Stimulated activated CD8-positive, alpha-beta memory T cell treated with anti-CD3 and anti-CD28 coated beads, Interleukin-7, amount 100 ng/mL, for 1 hour (primary cell): ENCODE results near the gene KRTAP10-3.
"Not testable (repeated sequence)": the region's sequence is repeated elsewhere in the genome, so short reads cannot be mapped to it uniquely, and the experiment has no call there.

ENCODE experiments used
- DNase-seq, 2 donors: peaks; one replicate each; pipeline ENCODE4 v3.0.0-alpha.2; 2020; ENCODE audit warnings: low read depth in 2 of 2

The KRTAP10-3 gene

DNA sequence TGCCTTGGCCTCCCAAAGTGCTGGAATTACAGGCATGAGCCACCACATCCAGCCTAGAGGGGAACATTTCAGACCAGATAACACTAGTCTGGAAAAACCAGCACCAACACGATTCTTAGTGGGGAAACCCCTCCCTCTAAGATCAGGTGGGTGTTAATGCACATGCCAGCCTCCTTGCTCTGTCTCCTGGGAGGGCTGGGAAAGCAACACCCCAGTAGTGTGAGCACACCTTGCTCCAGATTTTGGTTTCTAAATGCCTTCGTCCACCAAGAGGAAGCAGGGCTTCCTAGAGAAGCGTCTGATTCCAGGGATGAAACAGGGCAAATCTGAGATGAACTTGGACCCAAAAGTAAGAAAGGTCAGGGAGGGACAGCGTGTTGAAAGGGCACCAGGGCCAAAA is 12.7 kb upstream of the KRTAP10-3 start:
- DNase-seq, result no peak

DNA sequence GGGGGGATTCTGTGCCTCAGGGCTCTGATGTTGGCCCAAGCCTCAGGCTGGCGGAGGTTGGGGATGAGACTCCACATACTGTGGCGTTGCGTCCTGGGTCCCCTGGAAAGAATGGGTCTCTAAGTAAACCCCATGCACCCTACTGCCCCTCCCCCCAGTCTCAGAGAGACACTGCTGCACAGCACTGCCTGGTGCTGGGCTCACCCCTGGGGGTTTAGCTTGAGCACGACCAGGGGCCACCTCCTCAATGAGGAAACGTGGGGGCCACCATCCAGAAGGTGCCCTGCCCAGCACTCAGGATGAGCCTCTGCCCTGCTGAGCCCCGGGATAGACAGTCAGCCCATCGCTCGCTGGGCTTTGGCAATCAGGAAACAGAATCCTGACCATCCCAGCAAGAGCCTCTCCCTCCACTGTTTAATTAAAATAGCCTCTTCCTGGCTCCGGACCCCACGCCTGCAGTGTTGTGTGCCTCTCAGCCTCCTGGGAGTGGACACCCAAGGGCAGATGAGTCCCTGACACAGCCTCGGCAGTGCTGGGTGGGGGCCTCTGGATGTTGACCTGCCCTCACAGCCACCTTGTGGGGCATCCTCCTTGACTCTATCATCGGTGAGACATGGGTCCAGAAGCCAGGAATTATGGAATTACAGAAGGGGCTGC is 11.4 kb upstream of the KRTAP10-3 start:
- DNase-seq, result no peak

GRCh38 chr21:44568667-44569556 is 10.3 kb upstream of the KRTAP10-3 start:
- DNase-seq, result no peak

- no peak for DNase-seq
Measured at GRCh38 chr21:44568261-44568660, 9.7 kb upstream of the KRTAP10-3 start.

DNA sequence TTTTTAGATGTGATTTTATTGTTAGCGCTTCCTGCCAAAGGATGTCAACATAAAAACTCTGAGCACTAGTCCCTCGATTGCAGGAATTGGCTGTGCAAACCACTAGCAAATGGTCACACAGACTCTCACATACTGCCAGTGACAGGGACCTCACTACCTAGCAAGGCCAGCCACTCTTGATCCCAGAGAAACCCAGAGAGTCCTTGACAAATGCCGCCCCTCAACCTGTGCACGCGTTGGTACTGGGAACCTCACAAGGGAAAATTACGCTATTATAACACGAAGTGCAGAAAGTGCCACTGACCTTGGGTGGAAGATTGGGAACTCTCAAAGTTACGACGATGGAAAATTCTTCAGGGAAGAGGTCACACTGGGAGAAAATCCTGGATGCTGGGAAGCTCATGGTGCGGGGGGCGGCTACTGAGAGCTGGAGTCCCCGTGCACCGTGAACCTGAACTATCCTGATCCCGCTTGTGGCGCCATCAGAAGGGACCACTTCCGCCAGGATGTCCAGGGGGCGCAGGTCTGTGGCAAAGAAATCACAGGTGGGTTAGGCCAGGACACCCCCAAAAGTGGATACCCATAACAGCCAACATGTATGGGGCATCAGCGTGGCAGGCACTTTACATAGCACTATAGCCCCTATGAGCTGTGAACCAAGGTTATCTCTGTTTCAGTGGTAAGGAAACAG is 9.0 kb upstream of the KRTAP10-3 start:
- DNase-seq, result no peak

DNA sequence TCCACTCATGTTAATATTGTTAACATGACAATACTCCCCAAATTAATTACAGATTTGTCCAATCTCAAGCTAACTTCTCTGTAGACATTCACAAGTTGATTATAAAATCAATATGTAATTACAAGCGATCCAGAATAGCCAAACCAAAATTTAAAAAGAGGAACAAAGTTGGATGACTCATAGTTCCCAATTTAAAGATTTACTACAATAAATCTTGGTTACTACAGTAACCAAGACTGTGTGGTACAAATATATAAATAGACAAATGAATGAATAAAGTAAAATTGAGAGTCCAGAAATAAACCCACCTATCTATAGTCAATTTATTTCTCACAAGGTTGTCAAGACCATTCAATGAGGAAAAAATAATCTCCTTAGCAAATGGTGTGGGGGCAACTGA is 7.8 kb upstream of the KRTAP10-3 start:
- DNase-seq, result no peak

- DNase-seq, result no peak
Measured at GRCh38 chr21:44564886-44565598, 6.4 kb upstream of the KRTAP10-3 start.

DNA sequence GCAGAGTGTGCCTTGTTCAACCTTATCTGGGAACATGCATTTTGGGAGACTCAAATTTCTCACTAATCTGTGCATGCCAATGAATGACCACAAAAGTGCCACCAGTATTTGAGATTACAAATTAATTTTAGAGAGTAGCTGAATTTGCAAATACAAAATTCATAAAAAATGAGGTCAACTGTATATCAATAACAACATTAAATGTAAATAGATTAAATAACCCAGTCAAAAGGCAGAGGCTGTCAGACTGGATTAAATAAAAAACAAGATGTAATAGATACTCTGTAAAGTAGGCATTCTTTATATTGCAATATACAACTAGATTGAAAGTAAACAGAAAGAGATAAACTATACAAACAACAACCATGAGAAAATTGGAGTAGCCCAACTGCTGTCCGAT is 5.5 kb upstream of the KRTAP10-3 start:
- DNase-seq, result no peak

- DNase-seq, result not testable (repeated sequence)
Measured at GRCh38 chr21:44558329-44558675, 293 bp downstream of the KRTAP10-3 start.

GRCh38 chr21:44557491-44558328 is 885 bp downstream of the KRTAP10-3 start:
- DNase-seq, result no peak

- no peak for DNase-seq
Measured at GRCh38 chr21:44556879-44557278, 1.7 kb downstream of the KRTAP10-3 start.

DNA sequence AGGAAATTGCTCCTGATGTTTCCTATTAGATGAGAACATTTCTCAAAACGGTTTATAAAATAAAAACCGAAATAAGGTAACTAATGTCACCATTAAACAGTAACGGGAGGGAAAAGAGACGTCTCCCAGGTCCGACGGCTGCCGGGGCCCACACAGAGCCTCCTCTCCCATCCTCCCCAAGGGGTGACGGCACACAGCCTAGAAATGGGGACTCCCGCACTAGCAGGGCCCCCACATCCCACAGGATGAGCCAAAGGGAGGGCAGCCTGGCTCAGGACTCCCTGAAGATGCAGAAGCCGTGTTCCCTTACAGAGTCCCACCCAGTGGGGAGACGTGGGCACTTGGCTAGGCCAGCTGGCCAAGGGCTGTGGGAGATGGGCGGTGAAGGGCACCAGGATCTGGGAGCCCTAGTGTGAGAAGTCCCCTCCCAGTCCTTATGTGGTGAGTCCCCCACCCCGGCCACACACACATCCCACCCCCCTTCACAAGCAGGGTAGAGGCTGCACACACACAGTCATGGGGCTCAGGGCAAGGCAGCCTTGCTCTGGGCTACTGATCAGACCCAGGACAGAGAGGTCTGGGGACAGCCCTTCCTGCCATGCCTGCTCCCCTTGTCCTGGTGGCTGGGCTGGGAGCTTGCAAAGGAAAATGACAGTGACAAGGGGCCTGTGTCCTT is 3.3 kb downstream of the KRTAP10-3 start:
- DNase-seq, result no peak

GRCh38 chr21:44552681-44553080 is 5.9 kb downstream of the KRTAP10-3 start:
- no peak for DNase-seq

- DNase-seq, result no peak
Measured at GRCh38 chr21:44552136-44552535, 6.5 kb downstream of the KRTAP10-3 start.

- no peak for DNase-seq
Measured at GRCh38 chr21:44551340-44551961, 7.1 kb downstream of the KRTAP10-3 start, which contains the start of gene KRTAP10-2. Gene KRTAP10-2 (minus strand): TSS chr21:44551505. CDS start chr21:44551458, 47 bp downstream.

- DNase-seq, result no peak
Measured at GRCh38 chr21:44550807-44551206, 7.8 kb downstream of the KRTAP10-3 start.

GRCh38 chr21:44550285-44550684 is 8.3 kb downstream of the KRTAP10-3 start:
- DNase-seq, result not testable (repeated sequence)

DNA sequence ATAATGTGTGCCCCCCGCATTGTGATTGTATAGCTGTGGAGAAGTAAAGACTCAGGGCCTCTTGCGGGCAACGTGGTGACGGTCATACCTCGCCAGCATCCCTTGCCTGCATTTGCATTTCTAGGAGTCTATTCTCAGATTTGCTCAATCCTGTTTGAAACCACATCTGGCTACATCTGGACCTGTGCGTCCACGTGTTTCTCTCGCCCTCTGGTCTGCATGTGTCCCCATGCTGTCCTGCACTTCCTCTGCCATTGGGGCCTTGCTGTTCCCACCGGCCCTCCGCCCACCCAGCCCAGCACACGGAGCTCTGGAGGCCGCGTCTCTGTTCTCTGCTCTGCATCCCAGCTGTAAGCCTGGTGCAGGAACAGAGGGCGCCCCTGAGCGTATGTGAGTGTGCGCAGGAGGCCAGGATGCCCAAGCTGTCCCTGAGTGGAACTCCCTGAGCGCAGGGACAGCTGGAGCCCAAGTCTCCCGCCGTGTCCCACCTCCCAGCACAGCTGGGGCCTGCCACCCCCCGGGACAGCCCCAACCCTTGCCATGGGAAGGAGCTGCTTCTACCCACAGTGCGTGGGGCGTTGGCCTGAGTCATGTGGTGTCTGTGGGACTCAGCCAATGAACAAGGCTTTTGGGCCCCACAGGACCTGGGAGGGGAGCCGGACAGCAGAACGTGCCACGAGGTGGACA is 8.9 kb downstream of the KRTAP10-3 start:
- no peak for DNase-seq

GRCh38 chr21:44548922-44549321 is 9.7 kb downstream of the KRTAP10-3 start:
- no peak for DNase-seq
